HG03439 (cell line): Measurements from ENCODE around the gene RIMBP2.

Experiments
- ATAC-seq: cut with Tn5 transposase; IDR thresholded peaks from one replicate; pipeline ENCODE4 v1.9.1; 2021; ENCODE audit warnings: mild to moderate bottlenecking, moderate library complexity; ENCODE audit not compliant: unreplicated experiment

Gene RIMBP2

GRCh38 chr12:130555221-130555620, 160.9 kb downstream of the RIMBP2 start:
- ATAC-seq, result no peak

- ATAC-seq, result no peak
Observed at GRCh38 chr12:130552483-130552996, 163.6 kb downstream of the RIMBP2 start.

- no peak for ATAC-seq
Observed at GRCh38 chr12:130549361-130549760, 166.7 kb downstream of the RIMBP2 start.

GRCh38 chr12:130547480-130548155, 168.5 kb downstream of the RIMBP2 start:
- no peak for ATAC-seq

- ATAC-seq, result no peak
Observed at GRCh38 chr12:130546494-130546893, 169.6 kb downstream of the RIMBP2 start.

GRCh38 chr12:130545475-130545874, 170.6 kb downstream of the RIMBP2 start:
- no peak for ATAC-seq

GRCh38 chr12:130540376-130540775, 175.7 kb downstream of the RIMBP2 start:
- ATAC-seq, result no peak

- ATAC-seq, result no peak
Observed at GRCh38 chr12:130538343-130539095, 177.6 kb downstream of the RIMBP2 start.

- ATAC-seq, result no peak
Observed at GRCh38 chr12:130537655-130538054, 178.4 kb downstream of the RIMBP2 start.

- ATAC-seq, result no peak
Observed at GRCh38 chr12:130537051-130537450, 179.0 kb downstream of the RIMBP2 start.

GRCh38 chr12:130530429-130530828, 185.7 kb downstream of the RIMBP2 start:
- ATAC-seq, result no peak

GRCh38 chr12:130529781-130530180, 186.3 kb downstream of the RIMBP2 start:
- no peak for ATAC-seq

- no peak for ATAC-seq
Observed at GRCh38 chr12:130527239-130527638, 188.9 kb downstream of the RIMBP2 start.

- no peak for ATAC-seq
Observed at GRCh38 chr12:130526813-130527212, 189.3 kb downstream of the RIMBP2 start.

GRCh38 chr12:130525384-130526172, 190.5 kb downstream of the RIMBP2 start:
- no peak for ATAC-seq

GRCh38 chr12:130524759-130525158, 191.3 kb downstream of the RIMBP2 start:
- no peak for ATAC-seq

GRCh38 chr12:130523863-130524614, 192.1 kb downstream of the RIMBP2 start:
- ATAC-seq, result no peak

- ATAC-seq, result no peak
Observed at GRCh38 chr12:130523208-130523607, 192.9 kb downstream of the RIMBP2 start.

- no peak for ATAC-seq
Observed at GRCh38 chr12:130522244-130522834, 193.8 kb downstream of the RIMBP2 start.

GRCh38 chr12:130521375-130522124, 194.5 kb downstream of the RIMBP2 start:
- ATAC-seq, result no peak
